Keratinocyte (primary cell): ENCODE results near the gene IQGAP3. TPM values are rescaled to one million over a fixed set of nuclear protein-coding genes. Genes with fewer than 3 reads are reported as not detected.
A peak's percentile ranks its signal among the peaks of the same experiment; 100 is the strongest.

Experiments used
- DNase-seq: peaks from one replicate; pipeline ENCODE4 v3.0.0-alpha.2; 2011; ENCODE audit warnings: low read depth, missing footprints, low spot score
- FAIRE-seq: peaks from 2 replicates; lab custom pipeline; 2011; peaks lifted over from hg19 to GRCh38; lab: Jason Lieb, UNC
- H2AFZ ChIP-seq: 2 replicates; pipeline ENCODE4 v1.6.0; 2012; ENCODE audit warnings: low read length, control low read depth, inconsistent platforms; ENCODE audit not compliant: control insufficient read depth
- H3K27ac ChIP-seq: 2 replicates; pipeline ENCODE4 v1.5.1; 2011; ENCODE audit warnings: low read length; ENCODE audit not compliant: control insufficient read depth, insufficient read depth
- H3K27me3 ChIP-seq: 3 replicates; pipeline ENCODE4 v1.6.0; 2011; ENCODE audit warnings: low read length; ENCODE audit not compliant: control insufficient read depth, insufficient read depth; ENCODE audit errors: extremely low read depth
- H3K36me3 ChIP-seq, 2 experiments: 2 replicates in 1 of 2; 3 replicates in 1 of 2; pipeline ENCODE4 v1.5.1; 2011; ENCODE audit warnings: low read length in 2 of 2, mild to moderate bottlenecking in 1 of 2; ENCODE audit not compliant: control insufficient read depth in 2 of 2, insufficient read depth in 2 of 2; ENCODE audit errors: extremely low read depth in 1 of 2
- H3K4me1 ChIP-seq: 3 replicates; pipeline ENCODE4 v1.5.1; 2011; ENCODE audit warnings: low read length; ENCODE audit not compliant: control insufficient read depth, insufficient read depth; ENCODE audit errors: extremely low read depth
- H3K4me2 ChIP-seq: 3 replicates; pipeline ENCODE4 v1.6.0; 2011; ENCODE audit warnings: low read depth, low read length; ENCODE audit not compliant: control insufficient read depth, insufficient read depth; ENCODE audit errors: extremely low read depth
- H3K4me3 ChIP-seq, 3 experiments: fragments of 200-600 bp in 1 of 3; sonication (generic) in 1 of 3; 2 replicates in 2 of 3; 3 replicates in 1 of 3; pipeline ENCODE4 v1.5.1; 2011 to 2016; ENCODE audit warnings: low read length in 3 of 3, mild to moderate bottlenecking in 3 of 3, control low read depth in 2 of 3, inconsistent platforms in 1 of 3, low read depth in 1 of 3, mixed read lengths in 1 of 3, mixed run types in 1 of 3, moderate library complexity in 1 of 3; ENCODE audit not compliant: control insufficient read depth in 2 of 3, insufficient read depth in 2 of 3; ENCODE audit errors: extremely low read depth in 1 of 3
- H3K79me2 ChIP-seq: 2 replicates; pipeline ENCODE4 v1.6.0; 2012; ENCODE audit warnings: low read length; ENCODE audit not compliant: control insufficient read depth, insufficient read depth
- H3K9ac ChIP-seq: 3 replicates; pipeline ENCODE4 v1.6.0; 2011; ENCODE audit warnings: low read length; ENCODE audit not compliant: control insufficient read depth, insufficient read depth; ENCODE audit errors: extremely low read depth
- H3K9me1 ChIP-seq: 3 replicates; pipeline ENCODE4 v1.6.0; 2011; ENCODE audit warnings: low read length; ENCODE audit not compliant: control insufficient read depth, insufficient read depth; ENCODE audit errors: extremely low read depth
- H3K9me3 ChIP-seq: 2 replicates; pipeline ENCODE4 v1.5.1; 2012; ENCODE audit warnings: low read depth, low read length; ENCODE audit not compliant: control insufficient read depth
- H4K20me1 ChIP-seq: 3 replicates; pipeline ENCODE4 v1.6.0; 2011; ENCODE audit warnings: low read length; ENCODE audit not compliant: control insufficient read depth, insufficient read depth; ENCODE audit errors: extremely low read depth
- EZH2 ChIP-seq: IDR thresholded peaks from one replicate; pipeline ENCODE4 v1.6.1; 2012; ENCODE audit warnings: inconsistent platforms, mild to moderate bottlenecking, low read length, moderate library complexity
- dilution Hi-C: fragments of 300-500 bp; cut with MboI; formaldehyde crosslinking; loops from one replicate; pipeline ENCODE4 v1.7.0; 2020; ENCODE audit warnings: low sequenced_read_pairs; ENCODE audit not compliant: extremely low pct_ligation_motif_present
- polyA plus RNA-seq, 5 experiments: library from polyadenylated mRNA; depleted of rRNA in 3 of 5; stranded (reverse) in 3 of 5; stranded (forward) in 1 of 5; unstranded in 1 of 5; fragments of >200 nt; gene quantifications; 1 replicate in 1 of 5; 2 replicates in 3 of 5; 3 replicates in 1 of 5; pipeline versions ENCODE4 v1.2.1 to v1.2.3, GENCODE V29; 2011 to 2012; ENCODE audit warnings: missing spikeins in 2 of 5, low read depth in 1 of 5, low replicate concordance in 1 of 5
- TF ChIP-seq, protein P1 (sequence below), 3 experiments: IDR thresholded peaks in 1 of 3; conservative IDR thresholded peaks in 1 of 3; optimal IDR thresholded peaks in 1 of 3; 2 replicates in 2 of 3; 3 replicates in 1 of 3; pipeline versions ENCODE3 to v1.5.1; 2011; ENCODE audit warnings: low read length in 3 of 3, mild to moderate bottlenecking in 3 of 3, moderate library complexity in 2 of 3, control low read depth in 1 of 3, inconsistent platforms in 1 of 3; ENCODE audit not compliant: insufficient read depth in 2 of 3; ENCODE audit errors: extremely low read depth in 1 of 3

Gene IQGAP3
- polyA plus RNA-seq, 1 donor (not counting 4 experiments of a cell fraction or from before 2014, with no cell fraction given), result 5.3 TPM

DNA sequence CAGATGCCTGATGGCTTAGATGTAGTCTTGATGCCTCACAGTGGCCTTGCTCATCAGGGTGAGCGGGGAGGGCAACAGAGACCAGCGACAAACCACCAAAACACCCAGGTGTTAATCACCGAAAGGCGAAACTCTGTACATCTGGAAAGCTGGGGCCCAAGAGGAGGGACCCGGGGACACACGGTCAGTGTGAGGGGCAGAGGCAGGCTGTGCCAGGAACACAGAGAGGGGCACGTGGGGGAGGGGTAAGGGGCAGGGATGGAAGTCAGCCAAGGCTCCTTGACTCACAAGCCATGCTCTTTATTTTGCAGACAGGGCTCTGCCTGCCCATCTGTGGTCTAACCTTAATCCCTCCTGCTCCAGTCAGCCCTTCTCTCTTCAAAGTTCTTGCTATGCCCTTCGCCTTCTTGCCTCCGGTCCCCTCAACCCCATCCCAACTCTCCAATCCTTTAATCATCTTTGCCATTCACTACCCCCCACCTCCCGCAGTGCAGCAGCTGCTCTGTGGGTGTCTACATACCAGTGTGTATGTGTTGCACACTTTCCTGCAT, 76.1 kb downstream of the IQGAP3 start:
- no peak for FAIRE-seq
- dilution Hi-C loops, result no loop called here
- peaks cover 12 to 32% of the 10 kb centered on the region in 2 experiments for H3K36me3 ChIP-seq
- no peak for TF ChIP-seq EZH2
- TF ChIP-seq, protein P1, sequence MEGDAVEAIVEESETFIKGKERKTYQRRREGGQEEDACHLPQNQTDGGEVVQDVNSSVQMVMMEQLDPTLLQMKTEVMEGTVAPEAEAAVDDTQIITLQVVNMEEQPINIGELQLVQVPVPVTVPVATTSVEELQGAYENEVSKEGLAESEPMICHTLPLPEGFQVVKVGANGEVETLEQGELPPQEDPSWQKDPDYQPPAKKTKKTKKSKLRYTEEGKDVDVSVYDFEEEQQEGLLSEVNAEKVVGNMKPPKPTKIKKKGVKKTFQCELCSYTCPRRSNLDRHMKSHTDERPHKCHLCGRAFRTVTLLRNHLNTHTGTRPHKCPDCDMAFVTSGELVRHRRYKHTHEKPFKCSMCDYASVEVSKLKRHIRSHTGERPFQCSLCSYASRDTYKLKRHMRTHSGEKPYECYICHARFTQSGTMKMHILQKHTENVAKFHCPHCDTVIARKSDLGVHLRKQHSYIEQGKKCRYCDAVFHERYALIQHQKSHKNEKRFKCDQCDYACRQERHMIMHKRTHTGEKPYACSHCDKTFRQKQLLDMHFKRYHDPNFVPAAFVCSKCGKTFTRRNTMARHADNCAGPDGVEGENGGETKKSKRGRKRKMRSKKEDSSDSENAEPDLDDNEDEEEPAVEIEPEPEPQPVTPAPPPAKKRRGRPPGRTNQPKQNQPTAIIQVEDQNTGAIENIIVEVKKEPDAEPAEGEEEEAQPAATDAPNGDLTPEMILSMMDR (optimal IDR thresholded peaks at IDR 0.05 in 1 of 3, IDR thresholded peaks at IDR 0.05 in 1 of 3, conservative IDR thresholded peaks at IDR 0.05 in 1 of 3; ENCODE audit: extremely low read depth in 1 of 3, insufficient read depth in 2 of 3, low read length in 3 of 3), result no peak
- no peak overlapping the region for H3K9ac ChIP-seq
- H3K27ac ChIP-seq, result no peak overlapping the region
- no peak for DNase-seq
- H3K4me2 ChIP-seq, result peak overlapping the region; percentile 19
- peaks cover 34% of the 10 kb centered on the region for H3K4me1 ChIP-seq
- no peaks in the 10 kb centered on the region for H3K27me3 ChIP-seq
- H4K20me1 ChIP-seq, result peaks cover 50% of the 10 kb centered on the region
- H3K9me1 ChIP-seq, result peaks cover 18% of the 10 kb centered on the region
- H3K9me3 ChIP-seq, result no peaks in the 10 kb centered on the region
- no peak overlapping the region for H2AFZ ChIP-seq
- no peak overlapping the region for H3K4me3 ChIP-seq
- peaks cover 90% of the 10 kb centered on the region for H3K79me2 ChIP-seq

DNA sequence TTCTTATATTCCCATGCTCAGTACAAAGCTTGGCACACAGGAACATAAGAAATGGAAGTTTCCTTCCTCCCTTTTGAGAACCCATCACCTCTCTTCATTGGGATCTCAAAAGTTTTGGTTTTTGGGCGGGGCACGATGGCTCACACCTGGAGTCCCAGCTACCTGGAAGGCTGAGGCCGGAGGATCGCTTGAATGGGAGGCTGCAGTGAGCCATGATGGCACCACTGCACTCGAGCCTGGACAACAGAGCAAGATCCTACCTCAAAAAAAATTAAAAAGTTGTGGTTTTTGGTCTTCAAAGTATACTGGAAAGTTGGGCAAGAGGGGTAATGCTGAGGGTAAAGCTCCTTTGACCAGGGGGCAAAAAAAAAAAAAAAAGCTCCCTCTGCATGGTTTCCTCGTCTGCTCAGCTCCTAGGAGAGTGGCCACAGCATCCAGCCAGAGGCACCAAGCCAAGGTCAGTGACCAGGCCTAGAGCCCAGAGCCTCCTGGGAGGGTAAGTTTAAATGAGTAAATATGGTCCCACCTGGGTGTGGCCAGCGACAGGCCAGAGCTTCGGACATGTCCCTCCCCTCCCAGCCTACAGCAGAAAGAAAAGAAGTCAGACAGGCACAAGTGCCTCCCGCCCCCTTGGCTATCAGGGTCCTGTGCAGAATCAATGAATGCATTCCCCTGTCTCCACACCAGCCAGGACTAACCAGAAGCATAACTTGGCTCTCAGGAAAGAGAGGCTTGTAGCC, 76.8 kb downstream of the IQGAP3 start:
- Histone ChIP-seq H3K9ac (no peak overlapping the region), H3K4me2 (no peak overlapping the region), H3K27me3 (no peaks in the 10 kb centered on the region), H3K4me1 (peaks cover 38% of the 10 kb centered on the region), H3K9me1 (peaks cover 23% of the 10 kb centered on the region), H3K27ac (no peak overlapping the region), H3K9me3 (no peaks in the 10 kb centered on the region), H4K20me1 (peaks cover 51% of the 10 kb centered on the region), H3K79me2 (peaks cover 97% of the 10 kb centered on the region), H3K4me3 (no peak overlapping the region), H2AFZ (no peak overlapping the region), H3K36me3 (peaks cover 12 to 35% of the 10 kb centered on the region in 2 experiments)
- DNase-seq (no peak), FAIRE-seq (no peak)
- TF ChIP-seq EZH2, result no peak
- TF ChIP-seq, protein P1 (optimal IDR thresholded peaks at IDR 0.05 in 1 of 3, IDR thresholded peaks at IDR 0.05 in 1 of 3, conservative IDR thresholded peaks at IDR 0.05 in 1 of 3; ENCODE audit: extremely low read depth in 1 of 3, insufficient read depth in 2 of 3, low read length in 3 of 3), result no peak
- dilution Hi-C loops, result no loop called here
